Fibroblast of gingiva (primary cell): ENCODE data around the gene PKN2.

Experiments used
- DNase-seq: peaks from one replicate; pipeline ENCODE4 v3.0.0-alpha.2; 2011; ENCODE audit warnings: low read depth

The PKN2 gene

DNA sequence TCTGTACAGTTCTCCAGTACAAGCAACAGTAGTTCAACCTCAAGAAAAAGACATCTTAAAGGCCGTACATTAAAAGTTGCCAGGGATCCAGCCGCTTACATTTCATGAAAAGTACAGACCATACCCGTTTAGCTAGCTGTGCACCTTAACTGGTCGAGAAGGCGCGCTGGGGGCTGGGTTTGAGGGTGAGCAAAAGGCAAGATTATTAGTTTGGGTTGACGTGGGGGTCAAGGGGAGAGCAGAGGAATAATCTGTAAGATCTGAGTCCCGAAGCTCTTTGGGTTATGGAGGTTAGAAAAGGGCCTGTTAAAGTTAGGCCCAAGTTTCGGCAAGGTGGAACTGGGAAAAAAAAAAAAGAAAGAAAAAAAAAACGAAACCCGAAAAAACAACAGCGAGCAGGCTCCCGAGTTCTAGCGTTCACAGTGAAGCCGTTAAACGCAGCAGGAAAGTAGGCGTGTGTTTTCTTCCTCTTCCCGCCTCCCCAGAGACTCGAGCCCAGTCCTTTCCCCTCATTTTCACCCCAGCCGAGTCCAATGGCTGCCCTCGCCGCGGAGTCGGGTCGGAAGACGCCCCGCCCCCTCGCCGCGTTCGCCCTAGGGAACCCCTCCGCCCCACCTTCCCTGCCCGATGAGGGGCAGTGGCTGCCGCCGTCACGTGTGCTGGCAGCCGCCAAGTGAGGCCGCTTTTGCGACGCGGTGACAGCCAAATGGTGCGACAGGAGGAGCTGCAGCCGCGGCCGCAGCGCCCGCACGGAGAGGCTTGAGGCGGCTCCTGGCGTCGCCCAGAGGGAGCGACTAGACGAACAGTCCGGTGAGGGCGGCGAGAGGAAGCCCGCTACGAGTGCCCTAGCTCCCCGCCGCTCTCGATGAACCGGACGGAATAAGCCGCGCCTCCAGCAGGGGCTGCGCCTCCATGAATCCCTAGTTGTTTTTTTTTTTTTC, at the start of gene PKN2:
Gene PKN2, plus strand, starts transcription at position 733 of the 941 bp plus-strand sequence. CDS start 308 bp downstream, outside the sequence.
- peak; percentile 99 for DNase-seq

DNA sequence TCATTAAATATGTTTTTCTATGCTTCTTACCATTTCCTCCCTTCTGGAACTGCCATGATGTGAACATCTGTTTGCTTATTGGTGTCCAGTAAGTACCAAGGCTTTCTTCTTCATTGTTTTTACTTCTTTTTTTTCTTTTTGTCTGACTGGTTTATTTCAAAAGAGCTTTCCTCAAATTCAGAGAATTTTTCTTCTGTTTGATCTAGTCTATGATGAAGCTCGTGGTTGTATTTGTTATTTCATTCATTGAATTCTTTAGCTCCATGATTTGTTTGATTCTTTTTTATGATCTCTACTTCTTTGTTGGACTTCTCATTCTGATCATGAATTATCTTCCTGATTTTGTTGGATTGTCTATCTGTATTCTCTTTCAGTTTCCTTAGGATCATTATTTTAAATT, 49.5 kb upstream of the PKN2 start:
- DNase-seq: no peak

DNA sequence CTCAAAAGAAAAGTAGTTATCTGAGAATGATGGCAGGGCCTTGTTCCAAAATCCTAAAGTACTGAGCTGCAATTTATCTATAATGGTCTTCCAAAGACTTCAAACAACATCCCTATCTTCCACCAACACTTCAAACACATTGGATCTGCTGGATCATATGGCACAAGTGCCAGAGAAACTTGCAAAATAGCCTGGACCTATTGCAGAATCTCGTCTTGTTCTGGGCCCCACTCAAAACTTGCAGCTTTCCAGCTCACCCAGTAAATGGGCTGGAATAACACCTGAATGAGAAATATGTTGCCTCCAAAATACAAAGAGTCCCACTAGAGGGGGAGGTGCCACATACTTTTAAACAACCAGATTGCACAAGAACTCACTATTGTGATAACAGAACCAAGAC, 44.0 kb upstream of the PKN2 start:
- DNase-seq: no peak

DNA sequence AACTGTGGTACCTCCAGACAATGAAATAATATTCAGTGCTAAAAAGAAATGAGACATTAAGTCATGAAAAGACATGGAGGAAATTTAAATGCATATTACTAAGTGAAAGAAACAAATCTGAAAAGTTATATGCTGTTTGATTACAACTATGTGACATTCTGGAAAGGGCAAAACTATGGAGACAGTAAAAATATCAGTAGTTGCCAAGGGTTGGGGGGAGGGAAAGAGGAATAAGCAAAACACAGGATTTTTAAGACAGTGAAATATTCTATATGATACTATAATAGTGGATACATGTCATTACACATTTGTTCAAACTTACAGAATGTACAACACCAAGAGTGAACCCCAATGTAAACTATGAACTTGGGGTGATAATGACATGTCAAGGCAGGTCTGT, 38.2 kb upstream of the PKN2 start:
- no peak for DNase-seq

DNA sequence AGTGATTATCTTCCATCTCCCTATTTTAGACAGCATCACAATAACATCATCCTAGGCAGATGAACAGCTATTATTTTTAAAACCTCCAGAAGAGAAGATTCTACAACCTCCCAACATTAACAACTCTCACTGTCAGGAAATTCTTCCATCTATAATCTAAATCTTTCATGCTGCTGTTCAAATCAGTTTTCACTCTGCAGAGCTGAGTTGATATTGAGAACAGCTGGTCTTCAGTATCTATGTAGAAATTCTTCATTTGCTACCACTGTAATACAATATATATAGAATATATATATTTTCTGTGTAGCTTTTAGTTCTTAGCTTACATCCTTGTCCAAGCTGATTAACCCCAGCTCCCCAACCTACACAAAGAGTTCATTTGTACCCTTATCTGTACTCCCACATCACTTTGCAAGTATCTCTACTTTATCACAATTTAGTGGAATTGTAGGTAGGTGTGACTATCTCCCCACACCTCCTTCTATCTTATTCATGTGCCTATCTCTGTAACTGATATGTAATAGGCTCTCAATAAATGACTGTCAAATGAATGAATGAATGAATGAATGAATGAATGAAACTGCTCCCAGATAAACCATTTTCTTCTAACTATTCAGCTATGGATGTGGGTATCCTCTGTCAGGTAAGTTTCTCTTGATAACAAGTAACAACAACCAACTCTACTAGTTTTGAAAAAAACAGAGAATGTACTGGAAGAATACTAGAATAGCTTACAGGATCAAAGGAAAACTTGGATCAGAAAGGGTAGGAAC, 37.4 kb upstream of the PKN2 start:
- DNase-seq: no peak

DNA sequence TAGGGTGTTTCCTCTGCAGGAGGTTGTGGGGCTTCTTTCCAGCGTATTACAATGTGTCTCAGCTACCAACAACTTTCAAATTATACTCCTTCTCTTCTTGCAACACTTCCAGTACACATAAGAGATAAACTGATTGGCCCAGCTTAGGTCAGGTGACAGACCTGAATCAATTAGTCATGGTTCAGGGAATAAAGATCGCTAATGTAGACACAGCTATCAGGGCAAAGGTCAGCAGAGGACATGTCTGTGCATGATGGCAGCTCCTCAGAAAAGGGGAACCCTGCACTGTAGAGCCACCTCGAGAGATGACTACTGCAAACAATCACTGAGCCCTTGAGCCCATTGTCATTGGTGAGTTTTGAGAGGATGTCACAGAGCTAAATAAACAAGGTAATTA, 36.8 kb upstream of the PKN2 start:
- DNase-seq: no peak

DNA sequence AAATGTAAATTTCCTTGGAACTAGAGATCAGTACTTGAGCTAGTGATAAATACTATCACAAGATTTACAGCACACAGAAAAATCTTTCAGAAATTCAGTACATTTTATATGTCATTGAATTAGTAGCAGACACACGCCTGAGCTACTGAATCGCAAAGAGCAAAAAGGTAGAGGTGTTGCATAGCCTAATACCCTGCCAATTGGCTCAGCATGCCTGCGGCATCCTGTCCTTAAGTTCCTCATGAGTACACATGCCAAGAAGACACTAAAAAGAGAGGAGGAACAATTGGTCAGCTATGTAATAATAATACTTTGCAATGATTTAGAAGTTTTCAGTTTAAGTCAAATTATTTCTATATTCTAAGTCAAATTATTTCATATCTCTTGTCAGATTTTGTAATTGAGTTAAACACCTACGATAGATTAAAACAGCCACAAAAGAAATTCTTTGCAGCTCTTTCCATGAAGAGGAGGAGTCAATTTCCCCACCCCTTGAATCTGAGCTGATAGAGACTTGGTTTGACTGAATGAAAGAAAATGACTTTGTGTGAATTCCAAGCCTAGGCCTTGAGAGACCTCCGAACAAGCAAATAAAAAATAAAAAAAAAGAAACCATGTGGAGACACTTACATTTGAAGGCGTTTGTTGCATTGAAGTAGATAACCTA, 36.2 kb upstream of the PKN2 start:
- DNase-seq: no peak

DNA sequence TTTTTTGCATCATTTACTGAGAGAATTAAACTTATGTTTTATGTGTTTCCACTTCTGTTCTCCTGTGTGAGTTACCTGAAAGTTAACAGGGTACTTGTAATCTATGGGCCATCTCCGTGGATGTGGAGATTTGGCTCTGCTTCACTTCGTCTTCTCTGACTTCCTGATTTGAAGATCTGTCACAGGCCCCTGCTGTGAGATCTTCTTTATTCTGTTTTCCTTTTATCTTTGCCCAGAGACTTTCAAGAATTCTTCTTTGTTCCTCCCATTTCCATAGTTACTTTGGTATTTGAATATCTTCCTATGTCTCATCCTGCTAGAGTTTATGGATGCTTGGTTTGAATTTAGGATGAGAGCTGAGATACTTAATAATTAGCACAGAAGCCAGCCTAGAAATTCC, 35.4 kb upstream of the PKN2 start:
- DNase-seq: no peak

DNA sequence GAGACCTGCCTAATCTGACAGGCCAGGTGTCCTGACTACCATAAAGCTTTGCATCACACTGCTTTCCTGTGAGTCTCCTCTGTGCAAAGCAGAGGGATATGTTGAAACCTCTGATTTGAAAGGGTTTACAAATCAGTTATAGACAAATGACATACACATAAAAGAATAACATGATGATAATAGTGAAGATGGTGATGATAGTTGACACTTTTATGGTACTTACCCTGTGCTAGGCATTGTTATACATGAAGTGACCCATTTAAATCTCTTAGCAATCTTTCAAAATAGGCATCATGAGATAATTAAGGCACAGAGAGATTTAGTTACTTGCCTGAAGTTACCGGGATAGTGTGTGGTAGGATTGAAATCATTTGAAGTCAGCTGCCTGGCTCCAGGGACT, 34.1 kb upstream of the PKN2 start:
- DNase-seq: no peak

DNA sequence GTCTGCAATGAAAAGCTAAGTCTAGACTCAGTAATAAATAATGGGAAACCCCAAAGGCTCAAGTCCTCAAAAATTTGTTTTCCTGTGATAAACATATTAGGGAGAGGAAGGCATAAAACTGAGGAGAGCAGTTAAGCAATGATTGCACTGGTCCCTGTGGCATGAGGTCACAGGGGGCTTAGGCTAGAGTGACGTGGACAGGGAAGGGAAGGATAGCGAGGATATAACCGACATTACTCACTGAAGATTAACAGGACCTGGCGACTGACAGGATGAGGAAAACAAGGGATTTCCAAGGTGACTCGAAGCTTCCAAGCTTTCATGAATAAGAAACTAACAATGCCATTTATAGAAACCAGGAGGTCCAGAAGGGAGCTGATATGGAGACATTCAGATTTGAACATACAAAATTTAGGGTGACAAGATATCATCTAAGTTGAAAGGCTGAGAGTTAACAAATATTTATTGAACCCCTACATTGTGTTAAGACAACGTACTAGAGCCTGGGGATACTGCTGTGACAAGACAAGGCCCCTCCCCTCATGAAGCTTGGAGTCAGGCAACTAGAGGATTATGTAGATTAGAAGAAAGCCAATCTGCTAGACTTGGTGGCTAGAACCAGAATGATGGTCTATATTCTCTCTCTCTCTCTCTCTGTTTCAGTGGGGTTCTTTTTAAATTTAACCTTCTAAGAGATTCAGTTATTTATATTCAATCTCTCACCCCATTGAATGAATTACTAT, 33.2 kb upstream of the PKN2 start:
- no peak for DNase-seq

DNA sequence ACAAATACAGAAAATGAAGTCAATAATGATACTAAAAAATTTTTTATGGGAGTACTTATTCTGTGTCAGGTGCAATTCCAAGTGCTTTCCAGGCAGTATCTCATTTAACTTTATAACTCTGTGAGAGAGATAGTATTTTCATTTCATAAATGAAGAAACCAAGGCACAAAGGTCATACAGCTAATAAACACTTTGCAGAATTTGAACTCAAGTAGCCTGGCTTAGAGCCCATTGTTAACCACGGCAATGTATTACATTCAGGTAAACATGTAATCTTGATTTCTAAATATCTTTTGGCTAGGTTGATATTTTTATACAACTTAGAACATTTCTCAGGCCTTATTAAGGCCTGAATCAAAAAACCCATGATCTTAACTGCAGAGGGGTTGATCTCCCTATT, 28.9 kb upstream of the PKN2 start:
- DNase-seq: no peak

DNA sequence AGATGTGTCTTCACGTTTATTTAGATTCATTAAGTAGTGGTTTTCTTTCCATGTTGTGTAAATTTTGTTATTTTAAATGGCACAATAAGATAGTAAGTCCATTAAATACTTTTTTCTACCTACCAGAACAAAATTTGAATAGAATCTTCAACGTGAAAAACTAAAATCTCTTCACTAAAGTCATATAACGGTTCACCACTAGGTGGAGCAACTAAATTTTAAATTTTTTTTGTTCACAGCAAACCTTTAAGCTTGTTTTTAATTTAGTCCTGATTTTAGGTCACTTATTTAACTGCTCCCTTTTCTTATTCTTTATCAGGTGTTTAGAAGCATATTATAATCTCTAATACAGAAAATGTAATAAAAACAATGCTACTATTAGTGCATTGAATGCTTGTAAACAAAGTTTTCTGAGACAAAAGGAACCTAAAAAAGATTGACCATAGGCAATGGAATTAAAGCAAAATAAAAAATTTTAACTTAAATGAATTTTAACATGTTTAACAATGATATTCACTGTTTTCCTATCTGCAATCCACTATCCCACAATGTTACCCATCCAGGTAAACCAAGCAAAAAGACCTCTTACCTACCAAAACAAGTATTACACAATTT, 28.3 kb upstream of the PKN2 start:
- peak; percentile 8 for DNase-seq

DNA sequence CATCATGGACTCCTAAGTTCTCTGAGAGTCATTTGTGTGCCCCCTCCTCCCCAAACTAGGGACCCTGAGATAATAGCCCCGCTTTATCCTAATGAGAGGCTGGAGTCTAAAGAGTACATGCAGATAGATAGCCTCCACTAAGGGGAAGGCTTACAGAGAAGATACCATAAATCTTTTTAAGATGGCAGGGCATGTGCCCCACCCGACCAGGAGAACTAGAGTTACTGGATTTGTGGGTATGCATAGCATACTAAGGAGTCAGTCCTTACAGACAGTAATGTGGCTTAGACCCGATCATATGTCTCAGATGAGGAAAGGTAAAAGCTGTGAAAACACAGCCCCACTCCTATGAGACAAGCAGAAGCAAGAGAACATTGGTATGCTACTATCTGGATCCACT, 25.7 kb upstream of the PKN2 start:
- DNase-seq: no peak

DNA sequence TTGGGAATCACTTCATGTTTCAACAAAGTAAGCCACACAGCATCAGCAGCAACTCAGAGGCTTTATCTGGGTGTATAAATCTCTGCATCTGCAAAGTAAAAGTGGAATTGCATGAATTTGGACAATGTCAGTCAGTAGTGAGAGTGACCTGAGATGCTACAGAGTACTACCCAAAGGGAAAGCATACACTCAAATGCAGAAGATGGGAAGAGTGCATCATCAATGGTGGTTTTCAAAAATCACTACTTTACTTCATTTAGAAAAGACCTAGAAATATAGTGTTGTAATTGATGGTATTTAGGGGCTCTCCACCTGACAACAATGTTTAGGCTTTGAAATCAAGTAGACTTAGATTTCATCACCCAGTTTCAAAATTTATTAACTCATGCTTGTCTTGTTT, 24.5 kb upstream of the PKN2 start:
- DNase-seq: no peak

DNA sequence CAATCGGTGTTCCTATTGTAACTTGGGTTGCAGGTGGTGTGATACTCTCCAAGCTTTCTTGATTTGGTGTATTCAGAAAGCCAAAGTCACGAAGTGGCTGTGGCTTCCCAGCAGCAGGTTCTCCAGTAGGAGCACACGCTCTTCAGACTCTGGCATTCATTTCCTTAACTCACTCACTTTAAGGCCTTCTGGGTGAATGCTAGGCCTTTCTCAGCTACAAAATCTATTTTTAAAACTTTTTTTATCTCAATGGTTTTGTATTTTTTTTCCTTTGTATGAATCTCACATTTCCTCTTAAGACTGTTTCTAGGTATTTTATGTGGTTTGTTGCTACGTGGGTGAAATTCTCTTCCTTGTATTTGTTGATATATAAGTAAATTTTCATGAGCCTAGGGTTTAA, 22.9 kb upstream of the PKN2 start:
- DNase-seq: no peak

DNA sequence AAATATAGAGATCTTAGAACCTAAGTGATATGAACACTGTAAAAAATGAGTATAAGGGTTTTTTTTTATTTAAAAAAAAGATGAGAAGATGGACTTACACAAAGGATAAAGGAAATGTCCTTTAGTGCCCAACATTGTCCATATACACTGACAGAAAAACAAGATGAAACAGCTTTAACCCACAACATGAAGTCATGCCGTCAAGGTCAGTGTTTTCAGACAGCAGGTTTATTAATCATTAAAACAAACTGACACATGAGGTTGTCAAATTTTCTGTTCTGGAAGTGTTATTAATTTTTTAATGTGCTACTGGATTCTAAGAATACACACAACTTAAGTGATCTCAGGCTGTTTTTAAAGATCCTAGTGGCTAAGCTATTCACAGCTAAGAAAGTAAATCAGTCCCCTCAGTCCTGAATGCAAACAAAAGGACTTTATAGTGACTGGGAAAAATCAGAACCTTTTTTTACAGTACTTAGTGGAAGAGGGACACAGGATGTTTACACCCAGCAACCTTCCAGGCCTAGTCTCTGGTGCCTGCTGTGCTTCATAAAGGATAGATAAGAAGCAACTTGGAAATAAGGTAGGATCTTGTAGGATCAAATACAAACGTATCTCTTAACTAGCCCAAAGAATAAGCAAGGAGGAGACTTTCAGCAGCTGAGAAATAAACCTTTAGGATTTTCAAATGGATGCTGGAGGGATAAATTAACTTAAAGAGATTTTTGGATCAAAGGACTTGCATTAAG, 21.9 kb upstream of the PKN2 start:
- no peak for DNase-seq

DNA sequence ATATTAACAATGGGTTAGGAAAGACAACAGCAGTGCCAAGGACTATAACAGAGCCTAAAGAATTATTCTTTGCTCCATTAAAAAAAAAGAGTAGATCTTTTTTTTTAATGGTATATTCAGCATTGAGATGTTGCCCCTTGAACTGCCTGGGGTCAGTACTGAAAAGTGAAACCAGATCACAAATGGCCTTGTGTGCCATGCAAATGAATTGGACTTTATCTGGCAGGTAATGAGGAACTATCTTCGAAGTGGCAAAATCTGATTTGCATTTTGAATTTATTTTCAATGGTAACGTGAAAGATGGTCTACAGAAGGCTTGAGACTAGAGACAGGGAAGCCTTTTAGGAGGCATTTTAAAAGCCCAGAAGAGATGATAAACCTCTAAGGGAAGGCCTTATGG, 21.4 kb upstream of the PKN2 start:
- DNase-seq: no peak

DNA sequence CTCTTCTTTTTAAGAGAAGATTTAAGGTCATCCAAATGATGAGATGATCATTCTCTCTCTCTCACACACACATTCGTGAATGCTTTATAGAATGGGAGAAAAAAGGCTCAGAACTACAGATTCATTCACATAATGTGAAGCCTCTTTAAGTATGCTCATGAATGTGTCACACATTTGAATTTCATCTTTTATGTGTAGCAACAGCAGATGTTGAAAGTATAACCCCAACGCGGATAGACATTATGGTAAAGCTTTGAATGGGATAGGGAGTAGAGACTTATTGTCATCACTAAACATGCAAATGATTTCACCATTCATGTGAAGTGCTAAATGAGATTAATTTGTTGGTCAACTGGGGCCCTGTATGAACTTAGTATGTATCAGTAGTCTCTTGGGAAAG, 15.7 kb upstream of the PKN2 start:
- DNase-seq: no peak

DNA sequence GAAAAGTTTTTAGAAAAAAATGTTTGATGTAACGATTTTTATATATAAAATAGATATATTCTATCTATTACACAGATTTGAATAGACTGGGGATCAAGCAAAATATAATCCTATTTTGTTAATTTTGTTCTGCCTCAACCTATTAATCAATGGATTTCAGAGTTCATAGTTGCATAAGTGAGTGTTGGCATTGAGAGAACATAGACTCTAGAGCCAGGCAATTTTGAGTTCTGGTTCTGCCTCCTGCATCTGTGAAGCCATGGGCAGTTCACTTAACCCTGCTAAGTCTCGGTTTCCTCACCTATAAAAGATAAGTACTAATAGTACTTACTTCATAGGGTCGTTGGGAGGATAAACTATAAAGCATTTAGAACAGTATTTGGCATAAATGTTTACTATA, 13.6 kb upstream of the PKN2 start:
- no peak for DNase-seq

DNA sequence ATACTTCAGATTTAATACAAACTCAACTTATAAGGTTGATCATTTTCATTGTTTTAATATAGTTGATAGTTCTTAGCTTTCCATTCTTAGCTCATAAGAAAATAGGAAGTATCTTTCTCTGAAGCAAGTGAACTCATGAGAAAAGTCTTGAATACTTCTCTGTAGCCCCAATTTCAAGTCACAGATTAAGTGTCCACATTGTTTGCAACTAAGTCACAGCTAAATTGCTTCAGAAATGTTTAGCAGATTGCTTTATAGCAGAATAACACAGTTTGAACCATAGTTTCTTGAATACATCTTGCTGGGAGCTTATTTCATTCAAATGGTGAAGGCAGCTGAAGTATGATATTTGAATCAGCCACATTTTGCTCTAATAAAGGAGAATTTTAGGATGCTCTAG, 10.6 kb upstream of the PKN2 start:
- no peak for DNase-seq

DNA sequence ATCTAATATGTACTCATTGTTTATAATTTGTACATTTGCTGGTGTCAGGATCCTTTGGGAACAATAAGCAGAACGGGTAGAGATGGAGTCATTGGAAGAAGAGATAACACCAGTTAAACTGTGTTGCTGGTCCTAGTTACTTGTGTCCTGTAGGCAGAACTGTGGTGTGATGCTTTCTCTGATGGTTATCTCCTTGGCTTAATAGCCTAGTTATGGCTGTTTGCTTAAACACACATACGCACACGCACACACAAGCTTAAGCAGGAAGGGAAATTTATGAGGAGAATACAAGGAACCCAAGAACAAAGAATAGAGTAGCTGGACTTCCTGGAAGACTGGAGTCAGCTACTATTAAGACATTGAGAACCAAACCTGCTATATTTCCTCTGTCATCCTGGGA, 5.7 kb upstream of the PKN2 start:
- no peak for DNase-seq
